Kidney epithelial cell (primary cell): ENCODE data around the gene REV3L. TPM values are rescaled to one million over a fixed set of nuclear protein-coding genes. Genes with fewer than 3 reads are reported as not detected.

Experiments used
- DNase-seq: peaks from one replicate; pipeline ENCODE4 v3.0.0-alpha.2; 2010; ENCODE audit warnings: low read depth
- H3K27me3 ChIP-seq: 2 replicates; pipeline ENCODE4 v1.6.0; 2011; ENCODE audit warnings: low read length; ENCODE audit not compliant: control insufficient read depth, insufficient read depth
- H3K36me3 ChIP-seq: 2 replicates; pipeline ENCODE4 v1.5.1; 2011; ENCODE audit warnings: low read length; ENCODE audit not compliant: control insufficient read depth, insufficient read depth
- H3K4me3 ChIP-seq: 2 replicates; pipeline ENCODE4 v1.5.1; 2011; ENCODE audit warnings: low read depth, mild to moderate bottlenecking, control low read depth, low read length
- CTCF ChIP-seq: IDR thresholded peaks from 2 replicates; pipeline ENCODE4 v1.5.1; 2011; ENCODE audit warnings: mild to moderate bottlenecking, moderate library complexity, low read length, control low read depth, inconsistent platforms; ENCODE audit not compliant: insufficient read depth, poor library complexity, severe bottlenecking
- total RNA-seq: library from RNA; depleted of rRNA; stranded (reverse); fragments of >200 nt; gene quantifications from 2 replicates; pipeline ENCODE4 v1.2.3, GENCODE V29; 2015

REV3L gene
- total RNA-seq, 1 donor from 2014 or later: 35.7 TPM

GRCh38 chr6:111503194-111503593 is 20.2 kb upstream of the REV3L start:
- no peaks in the 10 kb centered on the region for H3K36me3 ChIP-seq
- DNase-seq: no peak
- no peak overlapping the region for H3K4me3 ChIP-seq
- no peak for TF ChIP-seq CTCF
- H3K27me3 ChIP-seq: no peaks in the 10 kb centered on the region

DNA sequence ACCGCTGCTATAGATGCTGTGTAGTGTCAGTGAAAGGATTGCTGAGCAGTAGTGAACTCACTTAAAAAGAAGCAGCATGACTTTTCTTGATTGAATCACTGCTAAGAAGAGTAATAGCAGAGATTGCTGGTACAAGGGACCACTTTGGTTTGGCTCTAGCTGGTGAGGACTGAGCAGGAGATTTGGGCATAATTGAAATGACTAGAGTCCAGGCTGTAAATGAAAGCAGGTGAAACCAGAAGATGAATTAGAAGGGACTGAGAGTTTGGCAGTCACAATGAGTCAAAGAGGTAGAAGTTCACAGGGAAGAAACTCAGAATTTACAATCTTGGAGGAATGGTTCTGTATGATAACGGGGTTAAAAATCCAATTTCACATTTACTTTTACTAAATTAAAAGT is 19.1 kb upstream of the REV3L start:
- H3K27me3 ChIP-seq: no peaks in the 10 kb centered on the region
- no peak overlapping the region for H3K4me3 ChIP-seq
- TF ChIP-seq CTCF: no peak
- H3K36me3 ChIP-seq: no peaks in the 10 kb centered on the region
- no peak for DNase-seq

DNA sequence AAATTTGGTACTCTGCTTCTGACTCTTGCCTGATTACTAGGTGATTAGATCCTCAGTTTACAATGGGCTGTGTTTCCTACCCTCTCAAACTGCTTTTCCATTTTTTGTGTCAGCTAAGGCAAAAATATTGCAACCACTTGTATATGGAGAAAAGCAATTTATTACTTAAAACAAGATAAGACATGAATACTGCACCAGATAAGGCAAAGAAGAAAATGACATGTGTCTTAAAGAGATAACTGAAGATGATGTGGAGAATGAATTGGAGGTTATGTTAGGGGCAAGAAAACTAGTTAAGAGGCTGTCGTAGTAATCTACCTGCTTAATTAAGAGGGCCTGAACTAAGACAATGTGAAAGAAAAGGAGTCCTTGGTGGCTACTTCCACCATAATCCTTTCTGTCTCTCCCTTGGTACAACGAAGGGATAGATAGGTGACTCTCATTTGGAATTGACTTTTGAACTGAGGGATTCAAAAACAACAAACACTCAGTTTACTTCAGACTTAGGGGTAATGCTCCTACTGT is 16.3 kb upstream of the REV3L start:
- no peak for TF ChIP-seq CTCF
- DNase-seq: no peak
- Histone ChIP-seq H3K4me3 (no peak overlapping the region), H3K27me3 (no peaks in the 10 kb centered on the region), H3K36me3 (no peaks in the 10 kb centered on the region)

GRCh38 chr6:111494951-111495635 is 12.1 kb upstream of the REV3L start:
- H3K27me3 ChIP-seq: no peaks in the 10 kb centered on the region
- H3K4me3 ChIP-seq: no peak overlapping the region
- TF ChIP-seq CTCF: no peak
- no peaks in the 10 kb centered on the region for H3K36me3 ChIP-seq
- no peak for DNase-seq

DNA sequence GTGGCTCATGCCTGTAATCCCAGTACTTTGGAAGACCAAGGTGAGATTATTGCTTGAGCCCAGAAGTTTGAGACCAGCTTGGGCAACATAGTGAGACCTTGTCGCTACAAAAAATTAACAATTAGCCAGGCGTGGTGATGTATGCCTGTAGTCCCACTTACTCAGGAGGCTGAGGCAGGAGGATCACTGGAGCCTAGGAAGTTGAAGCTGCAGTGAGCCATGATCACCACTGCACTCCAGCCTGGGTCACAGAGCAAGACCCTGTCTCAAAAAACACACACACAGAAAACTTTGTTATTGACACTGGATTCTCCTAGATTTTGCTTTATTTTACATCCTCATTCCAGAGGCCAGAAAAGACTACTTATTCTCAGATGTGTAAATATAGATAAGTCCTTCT is 9.5 kb upstream of the REV3L start:
- TF ChIP-seq CTCF: no peak
- Histone ChIP-seq H3K36me3 (no peaks in the 10 kb centered on the region), H3K4me3 (no peak overlapping the region), H3K27me3 (no peaks in the 10 kb centered on the region)
- no peak for DNase-seq

DNA sequence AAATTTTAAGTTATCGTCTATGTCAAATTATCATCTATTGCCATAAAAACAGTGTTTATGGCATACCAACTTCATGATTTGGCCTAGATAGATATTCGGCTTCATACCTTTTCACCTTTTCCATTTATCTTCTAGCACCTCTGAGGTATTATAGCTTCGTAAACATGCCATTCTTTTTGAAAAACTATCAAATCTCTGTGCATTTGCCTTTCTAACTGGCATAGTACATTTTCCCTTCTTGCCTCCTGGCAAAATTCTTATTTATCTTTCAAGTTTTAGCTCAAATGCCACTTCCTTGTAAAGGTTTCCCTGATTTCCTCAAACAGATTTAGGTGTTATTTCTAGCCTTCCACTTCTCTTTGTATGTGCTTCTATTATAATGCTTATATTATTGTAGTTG is 7.0 kb upstream of the REV3L start:
- H3K27me3 ChIP-seq: no peaks in the 10 kb centered on the region
- H3K4me3 ChIP-seq: no peak overlapping the region
- no peaks in the 10 kb centered on the region for H3K36me3 ChIP-seq
- no peak for TF ChIP-seq CTCF
- DNase-seq: no peak
